GM19438 (cell line): ENCODE measurements around the gene MPHOSPH9.

Experiments used
- ATAC-seq: cut with Tn5 transposase; IDR thresholded peaks from one replicate; pipeline ENCODE4 v1.9.1; 2021; ENCODE audit warnings: low read depth; ENCODE audit not compliant: unreplicated experiment

MPHOSPH9 gene

GRCh38 chr12:123151457-123152454 lies 81.2 kb downstream of the MPHOSPH9 start:
- peak; percentile 12 for ATAC-seq

DNA sequence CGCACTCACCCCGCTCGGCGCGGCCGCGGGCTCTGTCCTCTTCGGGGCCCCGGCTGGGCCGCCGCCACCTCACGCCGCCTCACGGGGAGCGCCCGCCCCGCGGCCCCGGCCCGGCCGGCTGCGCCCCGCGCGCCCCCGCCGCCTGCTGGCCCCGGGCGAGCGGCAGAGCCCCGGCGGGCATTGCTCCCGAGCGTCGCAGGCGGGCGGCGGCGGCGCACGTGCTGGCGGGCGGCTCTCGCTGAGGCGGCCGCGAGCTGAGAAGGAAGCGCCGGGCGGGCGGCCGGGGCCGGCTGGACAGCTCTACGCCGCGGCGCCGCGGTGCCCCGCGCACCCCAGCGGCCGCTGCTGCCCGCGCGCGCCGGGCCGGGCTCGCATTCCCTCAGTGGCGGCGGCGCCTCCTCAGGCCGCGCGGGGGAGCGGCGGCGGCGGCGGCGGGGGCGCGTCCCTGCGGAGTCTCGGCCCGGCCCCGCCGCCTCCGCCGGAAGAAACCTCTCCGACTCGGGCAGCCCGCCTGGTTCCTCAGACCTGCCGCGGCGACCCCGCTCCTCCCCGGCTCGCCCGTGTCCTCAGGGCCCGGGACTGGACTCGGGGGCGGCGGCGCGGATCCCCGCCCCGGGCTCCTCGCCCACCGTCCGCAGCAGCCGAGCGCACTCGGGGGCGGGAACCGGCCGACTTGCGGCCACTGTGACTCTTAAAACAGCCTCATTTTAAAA lies 82.0 kb downstream of the MPHOSPH9 start, which contains the start of gene PITPNM2:
PITPNM2 (minus strand) TSS at position 347 of the 713 bp plus-strand sequence. CDS start 116,500 bp downstream, outside the sequence.
- peak; percentile 61 for ATAC-seq

- ATAC-seq: peak; percentile 7
Observed at GRCh38 chr12:123150275-123150743, 82.6 kb downstream of the MPHOSPH9 start.

DNA sequence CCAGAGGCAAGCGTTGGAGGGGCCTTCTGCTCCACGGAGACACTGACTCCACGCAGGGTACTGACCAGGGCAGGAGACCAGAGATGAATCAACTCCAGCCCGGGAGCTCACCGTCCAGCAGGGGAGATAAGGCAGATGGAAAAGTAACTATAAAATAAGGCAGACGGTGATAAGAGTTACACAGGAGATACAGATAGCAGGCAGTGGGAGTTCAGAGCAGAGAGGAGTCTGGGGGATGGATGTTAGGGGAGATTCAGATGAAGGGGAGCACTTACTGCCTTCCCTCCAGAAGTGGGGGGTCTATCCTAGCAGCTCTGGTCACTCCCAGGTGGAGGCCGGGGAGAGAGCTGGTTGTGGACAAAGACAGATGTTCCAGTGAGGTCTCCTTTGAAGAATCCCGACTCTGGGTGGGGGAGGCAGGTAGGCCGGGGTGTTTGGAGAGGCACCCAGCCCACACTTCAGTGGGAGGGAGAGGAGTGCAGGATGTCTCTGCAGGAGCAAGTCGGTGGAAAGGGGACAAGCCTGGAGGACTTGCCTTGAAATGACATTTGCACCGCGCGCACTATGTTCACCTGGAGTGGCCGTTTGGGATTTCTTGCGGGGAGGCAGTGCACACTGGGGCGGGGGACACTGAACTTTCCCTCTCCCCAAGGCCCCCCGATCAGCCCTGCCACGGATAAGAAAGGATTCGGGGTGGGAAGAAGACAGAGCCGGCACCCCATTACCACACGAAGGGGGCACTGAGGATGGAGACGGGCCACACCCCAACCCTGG lies 83.3 kb downstream of the MPHOSPH9 start:
- no peak for ATAC-seq

DNA sequence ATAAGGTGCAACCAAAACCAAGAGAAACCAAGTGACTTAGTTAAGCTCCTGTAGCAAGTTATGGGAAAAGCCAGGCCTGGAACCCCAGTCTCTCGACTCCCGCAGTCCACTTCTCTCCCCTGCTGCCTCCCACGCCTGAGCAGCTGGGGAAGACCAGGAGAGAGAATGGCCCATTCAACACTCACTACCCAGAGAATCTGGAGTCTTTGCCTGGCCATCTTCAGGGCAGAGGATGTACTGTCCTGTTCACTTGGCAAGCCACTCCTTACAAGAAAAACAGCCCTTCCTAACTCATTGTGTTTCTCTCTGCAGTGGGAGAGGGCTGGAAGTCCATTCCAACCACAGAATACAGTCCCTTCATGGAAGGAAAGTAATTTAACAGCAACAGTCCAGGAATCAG lies 83.9 kb downstream of the MPHOSPH9 start:
- no peak for ATAC-seq

- no peak for ATAC-seq
Observed at GRCh38 chr12:123148655-123149054, 84.3 kb downstream of the MPHOSPH9 start.

DNA sequence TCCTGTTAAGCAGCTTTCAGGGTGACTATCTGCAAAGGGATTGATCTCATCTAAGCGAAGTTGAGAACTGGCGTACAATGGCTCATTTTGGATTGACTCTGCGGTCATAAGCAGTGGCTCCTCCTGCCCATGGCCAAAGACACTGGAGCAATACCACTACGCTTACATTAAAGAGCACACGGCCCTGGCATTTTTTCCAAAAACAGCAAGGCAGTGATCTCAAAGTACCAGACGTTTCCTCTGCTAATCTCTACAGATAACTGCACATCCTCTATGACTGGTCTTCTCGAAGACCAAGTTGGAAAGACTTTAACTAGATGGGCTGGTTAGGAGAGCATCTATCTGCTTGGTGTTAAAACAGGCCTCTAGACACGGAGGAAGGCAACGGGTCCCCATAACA lies 84.7 kb downstream of the MPHOSPH9 start:
- ATAC-seq: no peak

- ATAC-seq: no peak
Observed at GRCh38 chr12:123145211-123145610, 87.7 kb downstream of the MPHOSPH9 start.

GRCh38 chr12:123143736-123144461 lies 89.0 kb downstream of the MPHOSPH9 start:
- no peak for ATAC-seq

GRCh38 chr12:123142921-123143735 lies 89.8 kb downstream of the MPHOSPH9 start:
- ATAC-seq: no peak

DNA sequence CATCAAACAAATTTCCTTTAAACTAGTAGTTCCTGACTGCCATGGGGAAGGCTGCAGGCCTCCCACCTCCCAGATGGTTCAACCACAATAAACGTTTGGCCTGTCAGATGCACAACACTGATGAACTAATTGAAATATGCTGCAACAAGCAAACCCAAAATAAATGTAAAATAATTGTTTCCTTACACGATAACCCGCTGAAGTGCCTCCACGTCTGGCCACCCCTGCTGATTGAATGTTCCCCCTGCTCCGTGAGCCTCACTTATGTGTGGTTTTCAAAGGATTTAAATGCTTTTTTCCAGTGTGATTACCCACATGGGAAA lies 90.5 kb downstream of the MPHOSPH9 start:
- ATAC-seq: no peak

- no peak for ATAC-seq
Observed at GRCh38 chr12:123141615-123142517, 91.1 kb downstream of the MPHOSPH9 start.

- no peak for ATAC-seq
Observed at GRCh38 chr12:123140676-123141614, 92.0 kb downstream of the MPHOSPH9 start.

GRCh38 chr12:123139926-123140675 lies 92.8 kb downstream of the MPHOSPH9 start:
- ATAC-seq: no peak

- no peak for ATAC-seq
Observed at GRCh38 chr12:123135688-123136087, 97.3 kb downstream of the MPHOSPH9 start.

GRCh38 chr12:123134826-123135225 lies 98.1 kb downstream of the MPHOSPH9 start:
- no peak for ATAC-seq
